GM19452 (cell line): ENCODE measurements around the gene NINL.

Experiments used
- ATAC-seq: cut with Tn5 transposase; IDR thresholded peaks from one replicate; pipeline ENCODE4 v1.9.1; 2021; ENCODE audit not compliant: unreplicated experiment

NINL gene

DNA sequence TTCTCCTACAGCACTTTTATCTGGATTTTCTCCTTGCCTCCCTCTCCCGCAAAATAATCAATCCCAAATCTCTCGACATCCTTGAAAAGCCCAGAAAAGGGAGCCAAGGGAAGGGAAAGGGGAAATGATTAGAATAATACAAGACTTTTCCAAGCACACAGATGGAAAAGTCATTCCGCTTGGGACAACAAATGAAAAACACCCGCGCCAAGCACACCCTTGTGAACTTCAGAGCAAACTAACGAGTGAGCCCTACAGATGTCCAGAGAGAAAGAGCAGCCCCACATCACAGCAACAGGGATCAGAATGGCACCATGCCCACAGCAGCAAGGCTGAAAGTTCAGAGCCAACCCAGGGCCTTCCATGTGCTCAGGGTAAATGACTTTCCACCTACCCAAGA is 49.6 kb downstream of the NINL start:
- ATAC-seq, result no peak

DNA sequence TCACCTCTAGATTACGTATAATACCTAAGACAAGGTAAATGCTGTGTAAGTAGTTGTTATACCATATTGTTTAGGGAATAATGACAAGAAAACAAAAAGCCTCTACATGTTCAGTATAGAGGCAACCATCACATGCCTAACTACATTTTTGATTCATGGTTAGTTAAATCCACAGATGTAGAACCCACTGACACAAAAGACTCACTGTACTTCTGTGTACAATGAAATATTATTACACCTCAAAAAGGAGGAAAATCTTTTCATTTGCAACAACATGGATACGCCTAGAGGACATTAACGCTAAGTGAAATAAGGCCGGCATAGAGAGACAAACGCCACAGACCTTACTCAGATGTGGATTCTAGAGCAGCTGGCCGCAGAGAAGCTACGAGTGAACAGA is 50.5 kb downstream of the NINL start:
- no peak for ATAC-seq

DNA sequence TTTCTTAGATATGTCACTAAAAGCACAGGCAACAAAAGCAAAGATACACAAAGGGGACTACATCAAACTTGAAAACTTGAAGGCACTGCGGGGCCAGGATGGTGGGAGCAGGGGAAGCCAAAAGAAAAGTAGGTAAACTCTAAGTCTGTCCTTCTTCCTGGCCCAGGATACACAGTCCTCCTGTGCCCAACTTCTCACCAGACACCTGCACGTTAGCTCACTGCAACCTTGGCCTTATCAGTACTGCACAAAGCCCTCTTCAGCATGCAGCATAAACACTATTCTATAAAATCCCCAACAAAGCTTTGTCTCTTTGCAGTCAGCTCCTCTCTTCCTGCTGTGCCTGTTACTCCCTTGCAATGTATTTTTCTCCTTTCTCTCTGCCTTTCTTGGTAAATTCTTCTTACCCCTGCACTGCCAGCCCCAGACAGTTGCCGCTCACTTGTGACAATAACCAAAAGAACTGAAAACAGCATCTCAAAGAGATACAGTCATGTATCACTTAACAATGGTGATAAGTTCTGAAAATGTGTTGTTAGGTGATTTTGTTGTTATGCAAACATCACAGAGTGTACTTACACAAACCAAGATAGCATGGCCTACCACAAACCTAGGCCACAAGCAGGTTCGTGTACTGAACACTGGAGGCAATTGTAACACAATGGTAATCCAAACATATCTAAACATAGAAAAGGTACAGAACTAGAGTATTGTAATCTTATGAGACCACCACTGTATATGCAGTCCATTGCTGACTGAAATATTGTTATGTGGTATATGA is 51.2 kb downstream of the NINL start:
- ATAC-seq, result no peak

DNA sequence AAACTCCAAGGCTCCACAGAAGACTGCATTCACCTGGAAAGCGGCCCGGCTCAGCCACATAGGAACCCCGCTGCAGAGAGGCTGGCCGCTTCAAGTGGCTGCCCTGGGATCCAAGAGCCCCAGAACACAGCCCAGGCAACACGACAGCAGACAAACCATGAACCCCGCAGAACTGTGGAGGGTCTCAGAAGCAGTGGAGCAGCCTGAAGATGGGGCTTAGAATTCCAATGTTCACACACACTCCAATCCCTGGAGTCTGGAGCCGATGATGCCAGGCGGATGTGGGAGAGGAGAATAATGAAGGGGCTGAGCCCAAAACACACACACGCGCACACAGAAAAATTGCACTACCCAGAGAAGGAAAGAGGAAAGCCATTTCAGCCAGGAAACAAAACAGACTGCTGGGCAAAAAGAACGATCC is 52.4 kb downstream of the NINL start:
- no peak for ATAC-seq

DNA sequence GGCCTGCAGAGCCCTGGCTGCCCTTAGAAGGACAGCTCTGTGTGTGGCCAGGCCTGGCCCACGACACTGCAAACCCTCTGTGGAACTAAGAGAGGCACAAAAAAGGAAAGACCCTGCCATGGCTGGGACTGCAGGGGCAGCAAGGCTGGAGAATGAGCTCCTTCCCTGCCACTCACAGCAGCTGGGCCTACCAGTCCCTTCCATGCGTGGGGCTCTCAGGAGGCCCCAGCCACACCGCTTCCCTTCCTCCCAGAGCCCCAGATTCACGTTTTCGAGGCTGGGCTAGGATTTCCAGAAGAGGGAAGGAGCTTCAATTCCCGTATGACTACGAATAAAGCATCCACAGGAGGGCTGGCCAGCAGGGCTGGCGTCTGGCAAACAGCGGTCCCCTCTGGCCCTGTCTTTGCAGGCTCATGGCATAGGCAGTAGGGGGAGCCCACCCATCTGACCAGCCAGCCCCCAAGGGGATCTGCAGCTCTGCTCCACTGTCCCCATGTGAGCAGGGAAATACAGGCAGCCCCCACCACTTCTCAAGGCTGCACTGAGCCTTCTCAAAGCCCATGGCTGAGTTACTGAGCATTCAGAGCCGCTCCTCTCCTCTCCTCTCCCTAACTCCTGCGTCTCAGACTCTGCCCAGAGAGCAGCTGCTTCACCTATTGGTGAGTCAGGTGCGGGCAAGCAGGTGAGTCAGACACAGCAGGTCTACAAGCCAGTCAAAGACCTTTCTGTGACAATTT is 53.1 kb downstream of the NINL start:
- ATAC-seq, result no peak

DNA sequence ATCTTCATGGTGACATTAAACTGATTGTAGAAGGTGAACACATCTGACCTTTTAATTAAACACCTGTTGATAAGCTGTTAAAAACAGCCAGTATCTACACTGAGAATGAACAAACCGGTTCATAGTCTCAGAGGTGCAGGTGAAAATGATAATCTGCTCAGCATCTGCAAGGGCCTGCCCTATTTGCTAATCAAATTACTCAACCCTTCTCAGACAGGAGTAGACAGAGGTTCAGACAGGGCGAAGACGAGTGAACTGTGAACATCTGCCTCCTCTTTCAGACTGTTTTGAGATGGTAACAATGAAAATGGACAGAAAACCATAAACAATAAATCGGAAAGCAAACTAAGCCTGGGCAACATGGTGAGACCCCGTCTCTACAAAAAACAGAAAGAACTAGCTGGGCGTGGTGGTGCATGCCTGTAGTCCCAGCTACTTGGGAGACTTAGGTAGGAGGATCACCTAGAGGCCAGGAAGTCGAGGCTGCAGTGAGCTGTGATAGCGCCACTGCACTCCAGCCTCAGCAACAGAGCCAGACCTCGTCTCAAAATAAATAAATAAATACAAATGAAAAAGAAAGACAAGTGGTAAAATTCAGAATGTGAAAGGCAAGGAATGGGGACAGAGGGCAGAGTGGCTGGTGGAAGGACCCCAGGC is 55.9 kb downstream of the NINL start:
- ATAC-seq, result no peak

DNA sequence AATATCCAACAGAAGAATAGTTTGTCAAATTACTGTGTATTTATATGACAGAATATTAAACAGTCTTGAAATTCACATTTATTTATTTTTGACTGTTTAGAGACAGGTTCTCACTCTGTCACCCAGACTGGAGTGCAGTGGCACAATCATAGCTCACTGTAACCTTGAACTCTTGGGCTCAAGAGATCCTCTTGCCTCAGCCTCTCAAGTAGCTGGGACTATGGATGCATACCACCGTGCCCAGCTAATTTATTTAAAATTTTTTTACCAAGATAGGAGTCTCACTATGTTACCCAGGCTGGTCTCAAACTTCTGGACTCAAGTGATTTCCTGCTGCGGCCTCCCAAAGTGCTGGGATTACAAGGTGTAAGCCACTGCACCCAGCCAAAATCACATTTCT is 57.4 kb downstream of the NINL start:
- ATAC-seq, result no peak

DNA sequence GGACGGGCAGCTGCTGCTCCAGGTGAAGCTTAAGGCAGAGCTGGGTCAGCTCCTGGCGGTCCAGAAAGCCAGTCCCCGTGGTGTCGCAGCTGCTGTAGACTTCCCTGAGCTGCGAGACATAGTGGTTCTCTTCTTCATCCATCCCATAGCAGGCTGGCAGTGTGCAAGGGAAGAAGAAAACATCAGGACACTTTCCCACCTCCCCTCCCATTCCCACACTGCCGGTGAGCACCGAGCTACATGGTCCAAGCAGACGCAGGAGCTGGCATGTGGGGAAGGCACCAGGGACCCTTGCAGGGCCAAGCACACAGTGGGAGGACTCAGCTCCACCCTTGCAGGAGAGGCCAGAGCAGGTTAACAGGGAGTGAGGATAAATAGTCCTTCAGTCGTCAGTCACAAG is 58.9 kb downstream of the NINL start:
- ATAC-seq, result no peak

DNA sequence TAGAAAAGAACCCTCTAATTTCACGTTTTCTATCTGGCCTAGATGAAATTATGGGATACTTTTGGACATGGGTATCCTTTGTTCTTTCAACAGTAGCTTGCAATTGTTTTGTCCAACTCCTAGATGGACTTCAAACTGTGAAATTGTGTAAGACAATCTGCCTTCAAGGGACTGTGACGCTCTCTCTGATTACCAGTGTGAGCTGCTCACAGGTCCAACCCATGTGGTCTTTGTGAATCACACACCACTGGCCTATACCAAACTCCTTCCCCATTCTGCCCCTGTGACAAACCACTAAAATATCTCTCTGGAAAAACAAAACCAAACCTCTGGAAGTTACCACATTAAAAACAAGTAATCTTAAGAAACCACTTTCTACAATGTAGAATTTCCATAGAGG is 59.5 kb downstream of the NINL start:
- ATAC-seq, result no peak

DNA sequence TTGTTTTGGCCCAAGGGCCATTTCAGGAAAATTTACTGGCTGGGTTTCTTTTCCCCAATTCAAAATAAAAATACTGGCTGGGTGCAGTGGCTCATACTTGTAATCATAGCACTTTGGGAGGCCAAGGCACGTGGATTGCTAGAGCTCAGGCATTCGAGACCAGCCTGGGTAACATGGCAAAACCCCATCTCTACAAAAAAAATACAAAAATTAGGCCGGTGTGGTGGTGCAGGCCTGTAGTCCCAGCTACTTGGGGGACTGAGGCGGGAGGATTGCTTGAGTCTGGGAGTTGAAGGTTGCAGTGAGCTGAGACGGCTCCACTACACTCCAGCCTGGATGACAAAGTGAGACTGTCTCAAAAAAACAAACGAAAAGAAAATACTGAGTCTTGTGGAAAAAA is 60.0 kb downstream of the NINL start:
- ATAC-seq, result no peak

DNA sequence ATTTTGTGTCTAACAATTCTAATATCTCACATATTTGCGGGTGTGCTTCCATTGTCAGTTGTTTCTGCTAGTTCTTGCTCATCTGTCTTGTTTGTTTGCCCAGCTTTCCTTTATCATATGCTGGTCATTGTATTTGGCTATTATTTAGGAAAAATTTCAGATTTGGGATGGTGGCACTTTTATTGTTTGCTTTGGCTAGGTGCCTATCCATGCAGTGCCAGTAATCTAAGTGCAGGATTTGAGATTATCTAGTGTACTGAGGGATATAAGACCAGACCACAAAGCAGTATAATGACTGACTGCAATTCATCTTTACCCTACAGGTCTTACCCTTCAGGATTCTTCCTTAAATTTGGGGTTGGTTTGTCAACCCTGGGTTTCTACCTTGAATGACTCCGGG is 63.9 kb downstream of the NINL start:
- ATAC-seq, result no peak

DNA sequence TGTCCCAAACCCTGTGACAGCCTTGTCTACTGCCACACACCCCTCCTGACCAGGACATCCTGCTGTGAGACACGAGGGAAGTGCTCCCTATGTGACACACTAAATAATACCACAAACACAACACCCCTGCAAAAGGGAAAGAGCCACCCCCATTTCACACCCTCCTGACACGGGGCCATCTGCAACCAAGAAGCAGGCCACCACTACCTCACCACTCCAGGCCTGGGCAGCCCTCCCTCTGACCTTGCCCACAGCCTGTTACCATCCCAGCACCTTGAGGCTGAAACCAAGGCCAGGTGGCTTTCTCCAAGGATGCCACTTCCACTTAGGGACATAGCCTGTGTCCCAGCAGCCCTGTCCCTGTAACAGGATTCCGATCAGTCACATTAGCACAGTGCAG is 68.2 kb downstream of the NINL start:
- ATAC-seq, result no peak

DNA sequence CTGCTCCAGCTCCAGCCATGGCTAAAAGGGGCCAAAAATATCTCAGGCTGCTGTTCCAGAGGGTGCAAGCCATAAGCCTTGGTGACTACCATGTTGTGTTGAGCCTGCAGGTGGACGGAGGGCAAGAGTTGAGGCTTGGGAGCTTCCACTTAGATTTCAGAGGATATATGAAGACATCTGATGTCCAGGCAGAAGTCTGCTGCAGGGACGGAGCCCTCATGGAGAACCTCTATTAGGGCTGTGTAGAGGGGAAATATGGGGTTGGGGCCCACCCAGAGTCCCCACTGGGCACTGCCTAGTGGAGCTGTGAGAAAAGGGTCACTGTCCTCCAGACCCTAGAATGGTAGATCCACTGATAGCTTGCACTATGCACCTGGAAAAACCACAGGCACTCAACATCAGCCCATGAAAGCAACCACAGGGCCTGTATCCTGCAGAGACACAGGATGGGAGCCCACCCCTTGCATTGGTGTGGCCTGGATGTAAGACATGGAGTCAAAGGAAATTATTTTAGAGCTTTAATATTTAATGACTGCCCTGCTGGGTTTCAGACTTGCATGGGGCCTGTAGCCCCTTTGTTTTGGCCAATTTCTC is 70.5 kb downstream of the NINL start:
- ATAC-seq, result no peak

DNA sequence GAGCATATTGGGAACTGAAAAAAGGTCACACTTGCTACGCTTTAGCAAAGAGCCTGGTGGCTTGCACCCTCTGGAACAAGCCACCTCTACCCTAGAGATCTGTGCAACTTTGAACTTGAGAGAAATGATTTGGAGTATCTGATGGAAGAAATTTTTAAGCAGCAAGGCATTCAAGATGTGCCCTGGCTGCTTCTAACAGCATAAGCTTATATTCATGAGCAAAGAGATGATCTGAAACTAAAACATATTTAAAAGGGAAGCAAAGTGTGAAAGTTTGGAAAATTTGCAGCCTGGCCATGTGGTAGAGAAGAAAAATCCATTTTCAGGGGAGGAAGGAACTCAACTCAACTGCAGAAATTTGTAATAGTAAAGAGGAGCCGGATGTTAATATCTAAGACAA is 71.1 kb downstream of the NINL start:
- ATAC-seq, result no peak

DNA sequence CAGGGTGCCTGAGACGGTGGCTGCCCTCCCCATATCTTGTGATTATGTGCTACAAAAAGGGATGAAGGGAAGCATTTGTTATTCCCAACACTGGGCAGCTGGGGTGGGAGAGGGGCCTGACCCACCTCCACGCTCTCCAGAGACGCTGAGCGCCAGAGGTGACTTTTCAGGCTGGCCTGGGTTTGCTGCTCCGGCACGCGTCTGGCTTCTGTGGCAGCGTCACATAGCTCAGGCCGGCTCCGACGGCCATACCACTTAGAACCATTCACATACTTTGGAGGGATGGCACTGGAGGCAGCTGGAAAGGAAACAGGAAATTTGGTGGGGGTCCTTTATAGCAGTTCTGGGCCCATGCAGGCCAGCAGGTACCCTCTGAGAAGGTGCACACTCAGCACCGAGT is 72.6 kb downstream of the NINL start:
- ATAC-seq, result no peak

DNA sequence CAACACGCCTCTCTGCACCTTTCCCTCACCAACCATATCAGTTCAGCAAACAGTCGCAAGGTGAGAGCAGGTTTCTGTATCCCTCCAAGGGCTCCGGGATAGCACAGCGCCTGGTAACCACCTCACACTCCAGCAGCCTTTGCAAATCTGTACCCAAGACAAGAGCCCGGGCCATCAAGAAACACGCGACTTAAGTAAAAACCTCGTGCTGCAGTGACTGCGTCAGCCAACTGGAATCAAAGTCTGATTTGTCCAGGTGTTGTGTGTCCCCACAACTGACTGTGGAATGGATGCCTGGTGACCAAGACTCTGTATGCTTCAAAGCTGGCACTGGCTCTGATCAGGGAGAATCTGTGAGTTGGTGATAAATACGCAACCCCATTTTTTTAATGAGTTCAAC is 74.1 kb downstream of the NINL start:
- ATAC-seq, result no peak

DNA sequence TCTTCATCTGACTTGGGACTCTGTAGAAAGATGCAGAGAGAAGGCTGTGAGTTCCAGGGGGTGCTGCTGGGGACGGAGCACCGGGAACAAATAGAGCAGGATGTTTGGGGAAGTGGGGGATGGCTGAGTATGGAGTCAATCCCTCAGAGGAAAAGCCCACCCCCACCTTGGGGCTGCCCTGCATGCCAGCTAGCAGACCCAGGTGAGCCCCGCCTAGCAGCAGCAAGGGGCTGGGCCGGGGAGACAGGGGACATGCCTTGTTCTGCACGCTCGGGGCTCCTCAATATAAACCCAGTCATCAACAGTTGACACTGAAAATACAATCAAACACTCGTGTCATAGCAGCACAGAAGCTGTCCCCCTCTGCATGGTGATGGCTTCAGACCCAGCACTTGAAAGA is 74.6 kb downstream of the NINL start:
- no peak for ATAC-seq

DNA sequence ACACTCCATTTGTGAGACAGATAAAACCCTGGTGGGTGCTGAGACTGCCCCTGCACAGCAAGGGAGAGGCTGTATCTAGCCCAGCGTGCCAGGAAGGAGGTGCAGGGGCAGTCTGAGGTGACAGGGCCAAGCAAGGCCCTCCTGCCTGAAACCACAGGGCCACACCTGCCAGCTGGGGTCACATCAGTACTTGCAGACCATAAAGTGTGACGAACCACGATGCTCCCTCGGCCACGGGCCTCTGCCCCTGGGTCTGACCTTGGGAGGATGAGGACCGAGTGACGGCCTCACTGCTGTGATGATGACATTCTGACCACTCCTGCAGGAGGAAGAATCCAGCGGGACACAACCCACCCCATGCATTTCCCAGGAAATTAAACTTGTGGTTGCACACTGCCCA is 75.1 kb downstream of the NINL start:
- no peak for ATAC-seq

DNA sequence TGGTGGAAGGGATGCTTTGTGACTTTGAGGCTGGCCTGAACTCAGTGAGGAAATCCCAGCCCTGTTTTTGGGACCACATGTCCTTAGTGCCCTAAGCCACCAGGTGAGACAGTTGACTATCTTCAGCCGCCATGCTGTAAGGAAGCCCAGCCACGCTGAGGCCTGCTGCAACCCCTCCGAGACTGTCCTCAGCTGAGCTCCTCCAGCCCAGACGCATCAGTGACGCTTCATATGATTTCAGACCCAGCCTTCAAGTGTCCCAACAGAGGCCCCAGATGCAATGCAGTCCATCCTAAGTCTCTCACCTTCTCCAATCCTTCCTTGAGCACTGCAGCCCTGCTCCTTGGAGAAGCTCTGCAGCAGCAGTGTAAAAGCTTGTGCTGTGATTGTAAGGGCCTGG is 76.2 kb downstream of the NINL start:
- ATAC-seq, result no peak

DNA sequence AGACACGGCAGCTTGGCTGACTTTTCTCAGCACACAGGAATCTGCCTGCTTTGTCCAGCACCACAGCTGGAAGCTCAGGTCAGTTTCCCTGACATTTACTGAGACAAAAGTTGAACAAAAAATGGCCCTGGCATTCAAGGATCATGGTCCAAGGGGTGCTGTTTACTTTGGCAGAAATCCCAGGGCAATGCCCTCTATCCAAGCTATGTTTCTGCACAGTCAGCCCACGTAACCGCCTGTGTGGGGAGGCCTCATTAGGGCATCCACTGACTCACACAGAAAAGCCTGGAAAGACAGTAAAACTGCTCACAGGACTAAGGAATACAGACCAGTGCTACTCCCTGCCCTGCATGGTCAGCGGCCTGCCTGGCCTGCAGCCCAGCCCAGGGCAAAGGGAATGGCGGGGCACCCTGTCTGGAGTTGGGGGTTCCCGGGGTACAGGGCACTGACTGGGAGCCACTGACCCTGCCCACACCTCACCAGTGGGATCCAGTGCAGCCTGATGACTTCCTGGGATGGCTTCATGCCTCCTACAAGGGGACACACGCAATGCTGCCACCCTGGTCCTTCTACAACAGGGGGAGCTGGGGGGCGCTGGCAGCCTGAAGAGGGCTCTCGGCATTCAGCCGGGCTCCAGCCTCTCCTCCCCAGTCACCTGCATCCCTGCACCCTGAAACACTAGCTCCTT is 77.1 kb downstream of the NINL start:
- no peak for ATAC-seq

DNA sequence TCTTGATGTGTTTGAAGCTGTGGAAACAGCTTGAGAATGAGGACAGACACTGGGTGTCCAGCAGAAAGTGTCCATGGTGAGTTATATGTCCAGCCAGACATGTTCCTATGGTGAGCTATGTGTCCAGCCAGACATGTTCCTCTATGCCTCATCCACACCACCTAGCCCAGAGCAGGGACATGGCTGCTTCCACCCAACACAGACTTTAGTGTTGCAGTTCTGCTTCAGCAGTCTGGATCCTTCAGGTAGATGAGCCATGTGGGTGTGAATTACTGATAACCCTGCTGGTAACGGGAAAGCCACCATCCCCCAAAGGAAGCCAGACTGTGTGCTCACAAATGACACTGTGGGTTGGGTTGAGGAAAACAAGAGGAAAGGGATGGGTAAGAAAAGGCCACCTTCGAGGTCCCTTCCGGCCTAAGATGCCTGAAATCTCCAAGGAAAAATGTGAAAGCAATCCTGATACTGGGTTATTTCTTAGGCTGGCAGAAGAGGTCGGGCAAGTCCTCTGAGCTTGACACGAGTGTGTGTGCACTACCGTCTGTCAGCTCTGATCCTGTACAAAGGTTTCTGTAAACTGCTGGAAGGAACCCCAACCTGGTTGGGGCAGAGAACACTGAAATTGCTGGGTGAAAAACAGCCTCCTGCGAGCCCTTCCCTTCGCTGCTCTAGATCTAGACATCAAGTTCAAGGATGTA is 77.8 kb downstream of the NINL start:
- no peak for ATAC-seq
